Adrenal gland (tissue), 5 donors: ENCODE data around the gene TERB1.

Source experiments
- CTCF ChIP-seq, 6 experiments: fragments of 450-650 bp in 4 of 6; fragments of 200-600 bp in 2 of 6; sonication (generic) in 1 of 6; IDR thresholded peaks; 1 replicate in 5 of 6; 2 replicates in 1 of 6; pipeline versions ENCODE4 v1.5.1 to v1.8.0; 2016 to 2021; ENCODE audit warnings: antibody characterized with exemption in 6 of 6, mild to moderate bottlenecking in 2 of 6, moderate library complexity in 1 of 6
- POLR2A ChIP-seq, 2 donors: fragments of 450-650 bp; IDR thresholded peaks; one replicate each; pipeline ENCODE4 v1.6.1; 2017; ENCODE audit warnings: antibody characterized with exemption in 2 of 2, mild to moderate bottlenecking in 2 of 2, moderate library complexity in 1 of 2
- donor health status: DM: no; HTN: no; CAD: no.

GRCh38 chr16:66720766-66721165, 80.6 kb downstream of the TERB1 start:
- TF ChIP-seq CTCF (IDR thresholded peaks at IDR 0.05) (no peak), POLR2A (IDR thresholded peaks at IDR 0.05) (no peak)
